Measurements from ENCODE around the gene CCDC88A.

DNA sequence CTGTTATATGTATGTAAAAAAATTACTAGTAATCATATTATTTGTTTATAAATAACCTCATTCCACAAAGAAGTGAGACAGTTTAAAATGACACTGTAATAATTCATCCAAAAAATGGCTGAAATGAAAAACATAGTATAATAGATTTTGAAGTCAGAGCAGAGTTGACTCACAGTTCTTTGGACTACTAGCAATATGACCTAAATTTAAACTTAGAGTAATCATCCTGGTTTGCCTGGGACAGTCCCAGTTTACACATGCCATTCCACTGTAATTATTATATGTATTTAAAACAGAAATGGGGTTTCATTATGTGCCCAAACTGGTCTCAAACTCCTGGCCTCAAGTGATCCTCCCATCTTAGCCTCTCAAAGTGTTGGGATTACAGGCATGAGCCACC is 48.3 kb downstream of the CCDC88A start:
- no peak for TF ChIP-seq EZH2phosphoT487 (IDR thresholded peaks at IDR 0.05; ENCODE audit: borderline replicate concordance)
- no peak for TF ChIP-seq YY1 (IDR thresholded peaks at IDR 0.05; ENCODE audit: extremely low read depth, insufficient replicate concordance, low read depth, low read length)
- TF ChIP-seq POLR2A (IDR thresholded peaks at IDR 0.05; ENCODE audit: borderline replicate concordance, extremely low read depth, insufficient read depth, insufficient read length), result no peak
- TF ChIP-seq, protein P1, sequence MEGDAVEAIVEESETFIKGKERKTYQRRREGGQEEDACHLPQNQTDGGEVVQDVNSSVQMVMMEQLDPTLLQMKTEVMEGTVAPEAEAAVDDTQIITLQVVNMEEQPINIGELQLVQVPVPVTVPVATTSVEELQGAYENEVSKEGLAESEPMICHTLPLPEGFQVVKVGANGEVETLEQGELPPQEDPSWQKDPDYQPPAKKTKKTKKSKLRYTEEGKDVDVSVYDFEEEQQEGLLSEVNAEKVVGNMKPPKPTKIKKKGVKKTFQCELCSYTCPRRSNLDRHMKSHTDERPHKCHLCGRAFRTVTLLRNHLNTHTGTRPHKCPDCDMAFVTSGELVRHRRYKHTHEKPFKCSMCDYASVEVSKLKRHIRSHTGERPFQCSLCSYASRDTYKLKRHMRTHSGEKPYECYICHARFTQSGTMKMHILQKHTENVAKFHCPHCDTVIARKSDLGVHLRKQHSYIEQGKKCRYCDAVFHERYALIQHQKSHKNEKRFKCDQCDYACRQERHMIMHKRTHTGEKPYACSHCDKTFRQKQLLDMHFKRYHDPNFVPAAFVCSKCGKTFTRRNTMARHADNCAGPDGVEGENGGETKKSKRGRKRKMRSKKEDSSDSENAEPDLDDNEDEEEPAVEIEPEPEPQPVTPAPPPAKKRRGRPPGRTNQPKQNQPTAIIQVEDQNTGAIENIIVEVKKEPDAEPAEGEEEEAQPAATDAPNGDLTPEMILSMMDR (IDR thresholded peaks at IDR 0.05 in 2 of 3, conservative IDR thresholded peaks at IDR 0.05 in 1 of 3; ENCODE audit: borderline replicate concordance in 1 of 3, insufficient read depth in 1 of 3, low read depth in 2 of 3, low read length in 2 of 3), result no peak
- no peak for TF ChIP-seq EGR1 (IDR thresholded peaks at IDR 0.05; ENCODE audit: low read depth)
- no peak for TF ChIP-seq ELF1 (IDR thresholded peaks at IDR 0.05; ENCODE audit: borderline replicate concordance, low read depth)
- TF ChIP-seq ZNF274 (IDR thresholded peaks at IDR 0.05; ENCODE audit: low read depth, low read length), result no peak
- TF ChIP-seq ZBTB33 (IDR thresholded peaks at IDR 0.05; ENCODE audit: extremely low read depth, insufficient replicate concordance, low read length), result no peak
- TF ChIP-seq JUND (IDR thresholded peaks at IDR 0.05), result no peak
- no peak for TF ChIP-seq POLR2AphosphoS5 (IDR thresholded peaks at IDR 0.05; ENCODE audit: low read depth, low read length)
- no peak for TF ChIP-seq ZFX (IDR thresholded peaks at IDR 0.05)
- TF ChIP-seq, protein P2, sequence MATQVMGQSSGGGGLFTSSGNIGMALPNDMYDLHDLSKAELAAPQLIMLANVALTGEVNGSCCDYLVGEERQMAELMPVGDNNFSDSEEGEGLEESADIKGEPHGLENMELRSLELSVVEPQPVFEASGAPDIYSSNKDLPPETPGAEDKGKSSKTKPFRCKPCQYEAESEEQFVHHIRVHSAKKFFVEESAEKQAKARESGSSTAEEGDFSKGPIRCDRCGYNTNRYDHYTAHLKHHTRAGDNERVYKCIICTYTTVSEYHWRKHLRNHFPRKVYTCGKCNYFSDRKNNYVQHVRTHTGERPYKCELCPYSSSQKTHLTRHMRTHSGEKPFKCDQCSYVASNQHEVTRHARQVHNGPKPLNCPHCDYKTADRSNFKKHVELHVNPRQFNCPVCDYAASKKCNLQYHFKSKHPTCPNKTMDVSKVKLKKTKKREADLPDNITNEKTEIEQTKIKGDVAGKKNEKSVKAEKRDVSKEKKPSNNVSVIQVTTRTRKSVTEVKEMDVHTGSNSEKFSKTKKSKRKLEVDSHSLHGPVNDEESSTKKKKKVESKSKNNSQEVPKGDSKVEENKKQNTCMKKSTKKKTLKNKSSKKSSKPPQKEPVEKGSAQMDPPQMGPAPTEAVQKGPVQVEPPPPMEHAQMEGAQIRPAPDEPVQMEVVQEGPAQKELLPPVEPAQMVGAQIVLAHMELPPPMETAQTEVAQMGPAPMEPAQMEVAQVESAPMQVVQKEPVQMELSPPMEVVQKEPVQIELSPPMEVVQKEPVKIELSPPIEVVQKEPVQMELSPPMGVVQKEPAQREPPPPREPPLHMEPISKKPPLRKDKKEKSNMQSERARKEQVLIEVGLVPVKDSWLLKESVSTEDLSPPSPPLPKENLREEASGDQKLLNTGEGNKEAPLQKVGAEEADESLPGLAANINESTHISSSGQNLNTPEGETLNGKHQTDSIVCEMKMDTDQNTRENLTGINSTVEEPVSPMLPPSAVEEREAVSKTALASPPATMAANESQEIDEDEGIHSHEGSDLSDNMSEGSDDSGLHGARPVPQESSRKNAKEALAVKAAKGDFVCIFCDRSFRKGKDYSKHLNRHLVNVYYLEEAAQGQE (IDR thresholded peaks at IDR 0.05; ENCODE audit: low read depth), result no peak
- no peak for TF ChIP-seq SIN3A (IDR thresholded peaks at IDR 0.05; ENCODE audit: low read depth)

All from HCT116 (cell line).